Pancreas (tissue), 10 donors: ENCODE results near the gene MMP2. TPM values are rescaled to one million over a fixed set of nuclear protein-coding genes. Genes with fewer than 3 reads are reported as not detected.

Experiments used
- ATAC-seq, 4 donors: fragments of 200-7000 bp; cut with Tn5 transposase; one replicate each; pipeline versions ENCODE4 v1.8.0 to v1.9.1; 2020; ENCODE audit warnings: mild to moderate bottlenecking in 4 of 4, moderate library complexity in 4 of 4
- DNase-seq, 6 donors: peaks; one replicate each; pipeline ENCODE4 v3.0.0-alpha.2; 2020
- FAIRE-seq: peaks from 2 replicates; lab custom pipeline; 2012; peaks lifted over from hg19 to GRCh38; lab: Jason Lieb, UNC
- H3K27ac ChIP-seq, 4 donors: fragments of 200-600 bp; sonication (generic); 1 replicate in 3 of 4; 2 replicates in 1 of 4; pipeline versions ENCODE4 v1.5.0 to v1.8.0; 2020
- H3K27me3 ChIP-seq, 4 donors: fragments of 200-600 bp; one replicate each; pipeline ENCODE4 v1.8.0; 2021
- H3K36me3 ChIP-seq, 3 donors: fragments of 200-600 bp; sonication (generic) in 1 of 3; one replicate each; pipeline versions ENCODE4 v1.5.0 to v1.8.0; 2020 to 2021
- H3K4me1 ChIP-seq, 3 donors: fragments of 200-600 bp; one replicate each; pipeline ENCODE4 v1.8.0; 2021
- H3K4me3 ChIP-seq, 4 donors: fragments of 200-600 bp; sonication (generic) in 2 of 4; one replicate each; pipeline versions ENCODE4 v1.5.0 to v1.8.0; 2020 to 2021
- H3K9me3 ChIP-seq, 4 donors: fragments of 200-600 bp; one replicate each; pipeline ENCODE4 v1.8.0; 2021
- WGBS, 2 donors: extraction: QIAGEN DNeasy Blood & Tissue Kit; methylation state at CpG; one replicate each; pipeline ENCODE4 v1.1.7; 2013; 5-methylcytosine and 5-hydroxymethylcytosine counted together
- intact Hi-C, 3 donors: fragments of 100-400 bp; cut with DNase I; formaldehyde crosslinking; loops; one replicate each; pipeline versions ENCODE4 v1.11.1 to v1.14.2; 2022
- polyA plus RNA-seq, 2 donors: library from polyadenylated mRNA; stranded (reverse); fragments of 200-250 nt; gene quantifications; one replicate each; pipeline ENCODE4 v1.2.3, GENCODE V29; 2013
- total RNA-seq, 6 donors: library from RNA; stranded (reverse); fragmentation: NEBNext Ultra II Directional in 4 of 6; extraction: Animal tissue kit (Norgen Biotek cat#: 25700) in 4 of 6; gene quantifications; one replicate each; pipeline versions ENCODE4 v1.2.1 to v1.2.4, GENCODE V29; 2021 to 2023
- TF ChIP-seq, protein P1 (sequence below), 4 donors: fragments of 200-600 bp; sonication (generic) in 3 of 4; IDR thresholded peaks; one replicate each; pipeline versions ENCODE4 v1.5.0 to v1.8.0; 2021; ENCODE audit warnings: antibody characterized with exemption in 4 of 4
- donor health status: healthy with polysubstance abuse.
- donor health status: DM: no; HTN: no; CAD: no; lungs with moderate emphysema.
- donor health status: DM: no; HTN: no; CAD: no.
- donor health status: control.
- donor health status: control.
- donor health status: Bipolar disorder and iron deficiency.
- donor health status: DM: yes; HTN: yes; CAD: no.
- donor health status: DM: no; HTN: no; CAD: no.
- donor health status: DM: no; HTN: no; CAD: no.
- donor health status: DM: yes; HTN: yes; CAD: no.

The MMP2 gene
- total and polyA plus RNA-seq, 8 donors: 6.5 to 108 (median 13.2) TPM

DNA sequence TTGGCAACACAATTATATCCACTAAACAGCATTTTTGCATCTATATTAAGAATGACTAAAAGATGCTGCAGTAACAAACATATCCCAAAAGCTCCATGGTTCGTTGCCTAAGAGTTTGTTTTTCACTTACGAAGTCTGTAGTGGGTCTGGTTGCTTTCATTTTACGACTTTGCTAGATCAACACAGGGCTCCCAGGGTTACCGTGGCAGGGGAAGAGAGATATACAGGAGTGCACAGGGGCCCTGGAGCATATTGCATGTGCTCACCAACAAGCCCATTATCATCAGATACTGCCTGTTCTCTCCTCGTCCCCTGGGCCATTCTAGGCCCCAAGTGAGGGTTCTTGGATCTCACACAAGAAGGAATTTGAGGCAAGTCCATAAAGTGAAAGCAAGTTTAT lies 3.1 kb upstream of the MMP2 start:
- Histone ChIP-seq H3K27ac (no peak overlapping the region), H3K27me3 (peaks cover 0 to 4% (median 0%) of the 10 kb centered on the region in 4 donors), H3K4me3 (no peak overlapping the region), H3K9me3 (no peaks in the 10 kb centered on the region), H3K36me3 (no peaks in the 10 kb centered on the region), H3K4me1 (no peaks in the 10 kb centered on the region)
- ATAC-seq: no peak
- 54 to 63% methylated on average over 5 of the region's 5 CpGs for WGBS, 2 donors
- FAIRE-seq: no peak
- TF ChIP-seq, protein P1, sequence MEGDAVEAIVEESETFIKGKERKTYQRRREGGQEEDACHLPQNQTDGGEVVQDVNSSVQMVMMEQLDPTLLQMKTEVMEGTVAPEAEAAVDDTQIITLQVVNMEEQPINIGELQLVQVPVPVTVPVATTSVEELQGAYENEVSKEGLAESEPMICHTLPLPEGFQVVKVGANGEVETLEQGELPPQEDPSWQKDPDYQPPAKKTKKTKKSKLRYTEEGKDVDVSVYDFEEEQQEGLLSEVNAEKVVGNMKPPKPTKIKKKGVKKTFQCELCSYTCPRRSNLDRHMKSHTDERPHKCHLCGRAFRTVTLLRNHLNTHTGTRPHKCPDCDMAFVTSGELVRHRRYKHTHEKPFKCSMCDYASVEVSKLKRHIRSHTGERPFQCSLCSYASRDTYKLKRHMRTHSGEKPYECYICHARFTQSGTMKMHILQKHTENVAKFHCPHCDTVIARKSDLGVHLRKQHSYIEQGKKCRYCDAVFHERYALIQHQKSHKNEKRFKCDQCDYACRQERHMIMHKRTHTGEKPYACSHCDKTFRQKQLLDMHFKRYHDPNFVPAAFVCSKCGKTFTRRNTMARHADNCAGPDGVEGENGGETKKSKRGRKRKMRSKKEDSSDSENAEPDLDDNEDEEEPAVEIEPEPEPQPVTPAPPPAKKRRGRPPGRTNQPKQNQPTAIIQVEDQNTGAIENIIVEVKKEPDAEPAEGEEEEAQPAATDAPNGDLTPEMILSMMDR (IDR thresholded peaks at IDR 0.05): no peak
- intact Hi-C loops: no loop called here
- DNase-seq: no peak

DNA sequence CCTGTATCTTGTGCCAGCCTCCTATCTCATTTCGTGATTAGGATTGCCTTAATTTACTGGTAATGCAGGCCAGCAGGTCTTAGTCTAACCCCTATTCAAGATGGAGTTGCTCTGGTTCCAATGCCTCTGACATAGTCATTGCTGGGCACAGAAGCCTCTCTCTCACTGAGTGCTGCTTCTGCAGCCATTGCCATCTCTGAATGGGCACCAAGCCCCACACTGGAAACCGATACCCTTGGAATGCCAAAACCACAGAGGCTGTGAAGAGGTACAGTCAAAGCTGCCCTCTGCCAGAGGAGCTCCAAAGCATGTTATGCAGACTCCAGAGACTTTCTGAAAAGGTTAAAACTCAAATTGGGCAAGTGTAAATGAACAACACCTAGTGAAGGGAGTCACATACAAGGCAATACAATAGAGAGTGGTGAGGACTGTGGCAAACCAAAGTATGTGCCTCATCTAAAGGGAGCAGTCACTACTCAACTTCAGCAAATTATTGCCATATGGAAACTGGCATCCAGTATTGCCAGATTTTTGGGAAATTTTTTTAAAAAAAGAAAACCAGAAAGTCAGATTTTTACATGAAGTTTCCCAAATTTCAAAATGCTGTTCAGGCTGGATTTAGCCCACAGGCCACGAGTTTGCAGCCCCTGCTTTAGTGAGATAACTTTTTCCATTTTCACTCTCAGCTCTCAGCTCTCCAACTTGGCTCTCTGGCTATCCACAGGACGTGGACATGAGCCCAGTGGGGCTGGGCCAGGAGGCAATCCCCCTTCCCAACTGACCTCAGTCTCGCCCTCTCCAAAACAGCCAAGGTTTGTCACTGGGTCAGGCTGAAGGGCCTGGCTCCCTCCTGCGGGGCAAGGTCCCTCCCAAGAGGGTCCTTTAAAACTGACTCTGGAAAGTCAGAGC lies 2.1 kb upstream of the MMP2 start:
- H3K36me3 ChIP-seq: no peaks in the 10 kb centered on the region
- H3K4me3 ChIP-seq: no peak overlapping the region
- 71 to 73% methylated on average over 6 of the region's 6 CpGs for WGBS, 2 donors
- intact Hi-C loops: no loop called here
- peak in 2 of 4 donors; percentile 8 to 20 for ATAC-seq
- FAIRE-seq: no peak
- H3K27ac ChIP-seq: no peak overlapping the region
- peaks cover 0 to 4% (median 0%) of the 10 kb centered on the region in 4 donors for H3K27me3 ChIP-seq
- TF ChIP-seq, protein P1 (IDR thresholded peaks at IDR 0.05): no peak
- H3K4me1 ChIP-seq: no peaks in the 10 kb centered on the region
- no peaks in the 10 kb centered on the region for H3K9me3 ChIP-seq
- DNase-seq: no peak

DNA sequence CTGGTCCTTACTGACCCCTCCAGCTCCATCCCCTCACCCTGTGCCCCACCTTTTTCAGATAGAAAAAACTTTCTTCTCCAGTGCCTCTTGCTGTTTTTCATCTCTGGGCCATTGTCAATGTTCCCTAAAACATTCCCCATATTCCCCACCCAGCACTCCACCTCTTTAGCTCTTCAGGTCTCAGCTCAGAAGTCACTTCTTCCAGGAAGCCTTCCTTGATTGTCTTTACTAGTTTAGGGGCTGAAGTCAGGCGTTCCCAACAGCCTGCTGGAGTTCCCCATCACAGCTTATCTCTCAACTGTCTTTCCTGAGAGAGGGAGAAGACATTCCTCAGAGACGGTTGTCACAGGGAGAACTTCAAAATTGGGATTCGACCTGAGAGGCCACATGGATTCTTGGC lies 1.3 kb upstream of the MMP2 start:
- TF ChIP-seq, protein P1 (IDR thresholded peaks at IDR 0.05): no peak
- intact Hi-C loops: no loop called here
- 63 to 64% methylated on average over 3 of the region's 3 CpGs for WGBS, 2 donors
- H3K4me1 ChIP-seq: no peaks in the 10 kb centered on the region
- no peak overlapping the region for H3K27ac ChIP-seq
- no peaks in the 10 kb centered on the region for H3K9me3 ChIP-seq
- FAIRE-seq (no peak), ATAC-seq (no peak), DNase-seq (no peak)
- H3K36me3 ChIP-seq: no peaks in the 10 kb centered on the region
- H3K4me3 ChIP-seq: no peak overlapping the region
- peaks cover 0 to 4% (median 0%) of the 10 kb centered on the region in 4 donors for H3K27me3 ChIP-seq

DNA sequence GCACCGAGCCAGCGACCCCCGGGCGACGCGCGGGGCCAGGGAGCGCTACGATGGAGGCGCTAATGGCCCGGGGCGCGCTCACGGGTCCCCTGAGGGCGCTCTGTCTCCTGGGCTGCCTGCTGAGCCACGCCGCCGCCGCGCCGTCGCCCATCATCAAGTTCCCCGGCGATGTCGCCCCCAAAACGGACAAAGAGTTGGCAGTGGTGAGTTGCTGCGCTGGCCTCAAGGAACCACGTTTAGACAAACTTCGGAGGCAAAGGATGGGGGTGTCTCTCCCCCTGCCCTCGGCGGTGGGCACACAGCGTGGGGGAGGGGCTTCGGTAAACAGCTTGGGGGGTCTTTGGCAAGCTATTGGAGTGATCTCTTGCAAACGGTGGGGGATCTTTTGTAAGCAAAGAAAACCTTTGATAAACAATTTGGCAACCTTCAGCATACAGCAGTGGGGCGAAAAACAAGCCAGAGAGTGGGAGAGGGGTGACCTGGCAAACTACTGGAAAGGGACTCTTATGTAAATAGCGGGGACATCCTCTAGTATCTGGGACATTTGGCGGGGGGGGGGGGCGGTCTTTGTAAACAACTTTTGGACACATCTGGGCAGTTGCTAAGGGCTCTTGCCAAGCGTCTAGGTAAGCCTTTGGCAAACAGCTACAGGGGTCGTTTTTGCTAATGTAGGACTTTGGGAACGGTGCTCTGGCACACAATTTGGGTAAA lies 587 bp downstream of the MMP2 start:
- TF ChIP-seq, protein P1 (IDR thresholded peaks at IDR 0.05): no peak
- H3K4me1 ChIP-seq: no peaks in the 10 kb centered on the region
- no peak for FAIRE-seq

More for the DNA sequence above, 587 bp downstream of the MMP2 start:
- ATAC-seq (no peak), DNase-seq (no peak)
- intact Hi-C loops: no loop called here
- WGBS, 2 donors: 1 to 3% methylated on average over 41 of the region's 41 CpGs
- Histone ChIP-seq H3K36me3 (no peaks in the 10 kb centered on the region), H3K27ac (peak overlapping the region in 1 of 4 donors; percentile 23), H3K9me3 (no peaks in the 10 kb centered on the region), H3K27me3 (peaks cover 0 to 4% (median 0%) of the 10 kb centered on the region in 4 donors), H3K4me3 (peak overlapping the region in 2 of 4 donors; percentile 26 to 43)
